ENCODE measurements around the gene SSBP2.

The SSBP2 gene

GRCh38 chr5:81579262-81579924, 171.5 kb downstream of the SSBP2 start:
- H3K4me3 ChIP-seq (ENCODE audit: low read depth, low read length): no peak overlapping the region
- TF ChIP-seq CTCF (IDR thresholded peaks at IDR 0.05; ENCODE audit: low read depth, low read length): no peak

- no peak overlapping the region for H3K4me3 ChIP-seq (ENCODE audit: low read depth, low read length)
- no peak for TF ChIP-seq CTCF (IDR thresholded peaks at IDR 0.05; ENCODE audit: low read depth, low read length)
These were observed 173.8 kb downstream of the SSBP2 start for GRCh38 chr5:81577091-81577490.

- TF ChIP-seq CTCF (IDR thresholded peaks at IDR 0.05; ENCODE audit: low read depth, low read length): no peak
- no peak overlapping the region for H3K4me3 ChIP-seq (ENCODE audit: low read depth, low read length)
These were observed 175.0 kb downstream of the SSBP2 start for GRCh38 chr5:81575924-81576323.

GRCh38 chr5:81572201-81572600, 178.7 kb downstream of the SSBP2 start:
- H3K4me3 ChIP-seq (ENCODE audit: low read depth, low read length): no peak overlapping the region
- TF ChIP-seq CTCF (IDR thresholded peaks at IDR 0.05; ENCODE audit: low read depth, low read length): no peak

- TF ChIP-seq CTCF (IDR thresholded peaks at IDR 0.05; ENCODE audit: low read depth, low read length): no peak
- no peak overlapping the region for H3K4me3 ChIP-seq (ENCODE audit: low read depth, low read length)
These were observed 192.7 kb downstream of the SSBP2 start for GRCh38 chr5:81558188-81558587.

GRCh38 chr5:81556809-81557208, 194.1 kb downstream of the SSBP2 start:
- no peak overlapping the region for H3K4me3 ChIP-seq (ENCODE audit: low read depth, low read length)
- TF ChIP-seq CTCF (IDR thresholded peaks at IDR 0.05; ENCODE audit: low read depth, low read length): no peak

- no peak overlapping the region for H3K4me3 ChIP-seq (ENCODE audit: low read depth, low read length)
- no peak for TF ChIP-seq CTCF (IDR thresholded peaks at IDR 0.05; ENCODE audit: low read depth, low read length)
These were observed 195.0 kb downstream of the SSBP2 start for GRCh38 chr5:81555865-81556264.

Data from WI38 (cell line).